Loucy (cell line): Measurements from ENCODE around the gene MAT2A.

Source experiments
- EZH2phosphoT487 ChIP-seq: fragments of 200-600 bp; IDR thresholded peaks from 2 replicates; pipeline ENCODE4 v1.6.1; 2018; ENCODE audit warnings: antibody characterized with exemption, mild to moderate bottlenecking, moderate library complexity, borderline replicate concordance
- TF ChIP-seq, protein P1 (sequence below): fragments of 200-600 bp; sonication (generic); conservative IDR thresholded peaks from 2 replicates; pipeline ENCODE4 v1.5.1; 2014; ENCODE audit warnings: mild to moderate bottlenecking, antibody characterized with exemption, low read length

DNA sequence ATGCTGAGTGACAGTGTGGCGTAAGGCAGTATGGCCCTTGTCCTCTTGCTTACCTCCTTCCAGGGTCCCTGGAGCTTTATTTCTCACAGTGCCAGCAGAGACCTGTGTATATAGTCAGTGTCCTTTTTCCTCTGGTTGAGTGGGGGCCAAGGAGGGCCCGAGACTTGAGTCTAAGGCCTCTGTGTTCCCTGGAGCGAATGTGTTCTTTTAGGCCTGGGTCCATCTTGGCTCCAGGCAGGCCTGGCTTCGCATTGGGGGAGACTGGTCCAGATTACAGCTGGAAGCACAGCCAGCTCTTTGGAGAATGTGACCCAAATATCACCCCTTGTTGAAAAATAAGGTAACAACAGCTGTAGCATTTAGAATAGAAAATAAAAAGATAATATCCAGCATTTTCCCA, 50.2 kb downstream of the MAT2A start:
- TF ChIP-seq, protein P1, sequence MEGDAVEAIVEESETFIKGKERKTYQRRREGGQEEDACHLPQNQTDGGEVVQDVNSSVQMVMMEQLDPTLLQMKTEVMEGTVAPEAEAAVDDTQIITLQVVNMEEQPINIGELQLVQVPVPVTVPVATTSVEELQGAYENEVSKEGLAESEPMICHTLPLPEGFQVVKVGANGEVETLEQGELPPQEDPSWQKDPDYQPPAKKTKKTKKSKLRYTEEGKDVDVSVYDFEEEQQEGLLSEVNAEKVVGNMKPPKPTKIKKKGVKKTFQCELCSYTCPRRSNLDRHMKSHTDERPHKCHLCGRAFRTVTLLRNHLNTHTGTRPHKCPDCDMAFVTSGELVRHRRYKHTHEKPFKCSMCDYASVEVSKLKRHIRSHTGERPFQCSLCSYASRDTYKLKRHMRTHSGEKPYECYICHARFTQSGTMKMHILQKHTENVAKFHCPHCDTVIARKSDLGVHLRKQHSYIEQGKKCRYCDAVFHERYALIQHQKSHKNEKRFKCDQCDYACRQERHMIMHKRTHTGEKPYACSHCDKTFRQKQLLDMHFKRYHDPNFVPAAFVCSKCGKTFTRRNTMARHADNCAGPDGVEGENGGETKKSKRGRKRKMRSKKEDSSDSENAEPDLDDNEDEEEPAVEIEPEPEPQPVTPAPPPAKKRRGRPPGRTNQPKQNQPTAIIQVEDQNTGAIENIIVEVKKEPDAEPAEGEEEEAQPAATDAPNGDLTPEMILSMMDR: no peak
- TF ChIP-seq EZH2phosphoT487: no peak
